Measurements from ENCODE around the gene PGA4.
"Not testable (repeated sequence)": the region's sequence is repeated elsewhere in the genome, so short reads cannot be mapped to it uniquely, and the experiment has no call there.

The PGA4 gene

GRCh38 chr11:61222047-61222446 is at the start of gene PGA4:
TSS of gene PGA4 (plus strand) at chr11:61222347. CDS start at chr11:61222401, 54 bp downstream.
- DNase-seq (ENCODE audit: low read depth, low spot score), result not testable (repeated sequence)

- no peak for DNase-seq (ENCODE audit: low read depth, low spot score)
Observed at GRCh38 chr11:61172356-61172755, 49.8 kb upstream of the PGA4 start.

- DNase-seq (ENCODE audit: low read depth, low spot score), result no peak
Observed at GRCh38 chr11:61172888-61173287, 49.3 kb upstream of the PGA4 start.

GRCh38 chr11:61173456-61173855 is 48.7 kb upstream of the PGA4 start:
- no peak for DNase-seq (ENCODE audit: low read depth, low spot score)

- DNase-seq (ENCODE audit: low read depth, low spot score), result no peak
Observed at GRCh38 chr11:61174273-61174672, 47.9 kb upstream of the PGA4 start.

- DNase-seq (ENCODE audit: low read depth, low spot score), result no peak
Observed at GRCh38 chr11:61174949-61175348, 47.2 kb upstream of the PGA4 start.

GRCh38 chr11:61176446-61176845 is 45.7 kb upstream of the PGA4 start:
- DNase-seq (ENCODE audit: low read depth, low spot score), result no peak

- DNase-seq (ENCODE audit: low read depth, low spot score), result not testable (repeated sequence)
Observed at GRCh38 chr11:61180205-61180604, 41.9 kb upstream of the PGA4 start.

GRCh38 chr11:61181489-61181888 is 40.7 kb upstream of the PGA4 start:
- no peak for DNase-seq (ENCODE audit: low read depth, low spot score)

GRCh38 chr11:61183645-61184044 is 38.5 kb upstream of the PGA4 start:
- no peak for DNase-seq (ENCODE audit: low read depth, low spot score)

GRCh38 chr11:61186504-61186903 is 35.6 kb upstream of the PGA4 start:
- no peak for DNase-seq (ENCODE audit: low read depth, low spot score)

- peak; percentile 69 for DNase-seq (ENCODE audit: low read depth, low spot score)
Observed at GRCh38 chr11:61187505-61188130, 34.5 kb upstream of the PGA4 start.

- DNase-seq (ENCODE audit: low read depth, low spot score), result no peak
Observed at GRCh38 chr11:61189933-61190332, 32.2 kb upstream of the PGA4 start.

GRCh38 chr11:61193596-61193995 is 28.6 kb upstream of the PGA4 start:
- DNase-seq (ENCODE audit: low read depth, low spot score), result no peak

- no peak for DNase-seq (ENCODE audit: low read depth, low spot score)
Observed at GRCh38 chr11:61194169-61194671, 27.9 kb upstream of the PGA4 start.

GRCh38 chr11:61194981-61195695 is 27.0 kb upstream of the PGA4 start:
- DNase-seq (ENCODE audit: low read depth, low spot score), result no peak

- DNase-seq (ENCODE audit: low read depth, low spot score), result no peak
Observed at GRCh38 chr11:61195719-61196118, 26.4 kb upstream of the PGA4 start.

GRCh38 chr11:61198361-61198760 is 23.8 kb upstream of the PGA4 start:
- DNase-seq (ENCODE audit: low read depth, low spot score), result no peak

- no peak for DNase-seq (ENCODE audit: low read depth, low spot score)
Observed at GRCh38 chr11:61198948-61199523, 23.1 kb upstream of the PGA4 start.

- DNase-seq (ENCODE audit: low read depth, low spot score), result no peak
Observed at GRCh38 chr11:61201476-61201875, 20.7 kb upstream of the PGA4 start.

- DNase-seq (ENCODE audit: low read depth, low spot score), result not testable (repeated sequence)
Observed at GRCh38 chr11:61202950-61203746, 19.0 kb upstream of the PGA4 start, which contains the start of gene PGA3. TSS of gene PGA3 (plus strand) at chr11:61203515. CDS start at chr11:61203565, 50 bp downstream.

- DNase-seq (ENCODE audit: low read depth, low spot score), result not testable (repeated sequence)
Observed at GRCh38 chr11:61203873-61204272, 18.3 kb upstream of the PGA4 start.

Measured in activated naive CD8-positive, alpha-beta T cell treated with anti-CD3 and anti-CD28 coated beads, Interleukin-2, amount 50 U/mL, for 16 hours (primary cell).